Measurements from ENCODE around the gene IRF9.

- TF ChIP-seq CTCF (IDR thresholded peaks at IDR 0.05; ENCODE audit: low read length) (no peak), EZH2 (IDR thresholded peaks at IDR 0.05; ENCODE audit: borderline replicate concordance, low read length) (no peak)
Measured at GRCh38 chr14:24176599-24176998, 15.5 kb downstream of the IRF9 start.

Data from OCI-LY1 (cell line).